DMS 273 treated with DMSO at 0.1 percent for 48 hours (cell line): Measurements from ENCODE around the gene EMILIN3.
"Not testable (repeated sequence)": the region's sequence is repeated elsewhere in the genome, so short reads cannot be mapped to it uniquely, and the experiment has no call there.

Source experiments
- DNase-seq: peaks from one replicate; lab custom pipeline; 2025; lab: John Stamatoyannopoulos, UW

EMILIN3 gene

DNA sequence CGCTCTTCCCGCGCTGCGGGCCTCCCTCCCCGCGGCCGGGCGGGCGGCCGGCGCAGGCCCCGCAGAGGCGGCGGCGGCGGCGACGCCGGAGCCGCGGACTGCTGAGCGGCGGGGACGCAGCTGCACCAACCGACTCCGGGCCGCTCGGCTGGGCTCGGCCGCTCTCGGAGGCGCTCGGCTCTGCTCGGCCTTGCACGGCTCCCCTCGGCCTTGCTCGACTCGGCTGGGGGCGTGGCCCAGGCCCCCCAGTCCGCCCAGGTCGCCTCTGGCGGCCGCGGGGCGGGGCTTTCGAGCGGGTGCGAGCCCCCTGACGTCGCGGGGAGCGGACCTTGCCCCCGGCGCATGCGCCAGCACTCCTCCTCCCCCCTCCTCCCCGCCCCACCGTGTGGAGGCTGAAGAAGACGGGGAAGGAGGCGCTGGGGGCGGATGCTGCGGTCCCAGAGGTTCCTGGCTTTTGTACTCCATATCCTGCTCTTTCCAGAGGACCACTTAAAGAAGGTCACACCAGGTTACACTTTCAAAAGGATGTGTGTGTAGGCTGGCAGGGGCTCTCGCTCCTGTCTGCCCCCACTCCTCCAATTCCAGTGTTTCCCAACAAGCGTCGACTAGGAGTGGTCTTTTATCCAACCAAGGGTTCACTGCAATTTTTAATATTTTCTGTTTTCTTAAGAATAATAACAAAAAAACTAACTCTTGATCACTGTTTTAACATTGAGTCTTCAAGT, 48.9 kb downstream of the EMILIN3 start, which contains the start of gene ZHX3:
Gene ZHX3 (minus strand): TSS at position 186 of the 725 bp plus-strand sequence. CDS start 112,815 bp downstream, outside the sequence.
- peak; percentile 90 for DNase-seq

DNA sequence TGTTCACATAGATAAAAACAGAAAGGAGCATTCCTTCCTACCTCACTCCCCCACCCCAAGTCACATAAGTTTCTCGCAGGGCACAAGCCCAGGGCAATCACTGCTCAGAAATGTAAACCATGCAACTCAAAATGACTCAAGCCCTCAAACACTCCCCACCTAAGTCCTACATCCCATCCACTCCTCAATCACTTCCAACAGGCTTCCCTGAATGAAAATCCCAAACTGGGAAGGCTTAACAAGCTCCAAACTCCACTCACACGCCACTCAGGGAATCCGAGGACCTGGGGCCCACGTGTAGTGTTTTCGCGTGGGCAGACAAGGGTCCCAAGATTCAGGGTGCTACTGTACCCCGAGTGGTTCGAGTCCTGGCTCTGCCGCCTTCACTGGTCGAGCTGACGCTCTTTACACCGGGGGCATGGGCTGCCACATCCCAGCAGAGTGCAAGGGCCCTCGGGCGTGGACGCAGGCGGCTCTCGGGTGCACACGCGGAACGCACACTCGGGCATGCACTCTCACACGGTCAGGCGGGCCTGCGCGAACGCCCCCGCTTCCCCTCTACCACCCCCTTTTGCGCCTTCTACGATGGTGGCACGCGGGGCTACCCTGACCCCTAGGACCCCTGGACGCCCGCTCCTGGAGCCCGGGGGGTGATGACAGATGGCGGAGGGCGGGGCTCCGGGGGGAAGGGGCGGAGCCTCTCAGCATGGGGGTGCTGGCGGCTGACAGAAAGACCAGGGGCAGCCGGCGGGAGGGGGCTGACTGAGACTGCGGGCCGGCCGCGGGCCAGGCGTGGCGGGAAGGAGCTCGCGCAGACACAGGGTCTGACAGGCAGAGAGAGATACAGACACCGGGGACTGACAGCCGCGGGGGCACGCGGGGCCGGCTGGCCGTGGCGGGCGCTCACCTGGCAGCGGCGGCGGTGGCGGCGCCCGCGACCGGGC, 49.7 kb downstream of the EMILIN3 start:
- peak; percentile 58 for DNase-seq

DNA sequence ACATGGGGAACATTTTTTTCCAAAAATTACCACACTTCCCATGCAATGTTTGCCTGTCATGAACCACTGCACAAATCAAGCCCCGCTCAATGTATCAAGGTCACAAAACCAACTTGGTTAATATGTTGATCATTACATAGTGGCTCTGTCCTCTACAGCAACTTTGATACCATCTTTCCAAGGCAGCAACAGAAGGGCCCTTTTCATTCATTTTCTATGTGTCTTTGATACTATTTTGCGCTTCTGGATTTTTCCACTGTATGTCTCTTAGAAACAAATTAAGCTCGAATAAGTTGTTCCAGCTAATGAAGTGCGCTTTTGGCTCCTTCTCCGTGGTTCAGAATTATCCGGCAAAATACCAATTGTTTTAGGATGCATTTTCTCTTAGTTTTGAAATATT, 50.6 kb downstream of the EMILIN3 start:
- no peak for DNase-seq

DNA sequence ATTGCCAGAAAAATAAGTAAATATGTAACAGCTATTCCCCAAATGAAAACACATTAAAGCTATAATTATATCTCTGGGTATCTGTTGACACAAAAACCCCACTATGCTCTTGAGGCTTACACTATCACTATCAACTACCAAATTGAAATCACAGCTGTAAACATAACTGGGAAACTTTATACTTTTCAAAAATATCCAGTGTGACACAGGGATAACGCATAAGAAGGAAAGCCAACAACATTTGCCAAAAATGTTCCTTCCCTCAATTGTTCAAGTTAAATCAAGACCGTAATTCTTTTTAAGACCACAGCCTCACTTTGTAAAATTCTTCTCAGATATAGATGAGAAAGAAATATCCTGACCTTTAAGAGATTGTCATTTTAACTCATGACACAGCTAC, 52.2 kb downstream of the EMILIN3 start:
- no peak for DNase-seq

DNA sequence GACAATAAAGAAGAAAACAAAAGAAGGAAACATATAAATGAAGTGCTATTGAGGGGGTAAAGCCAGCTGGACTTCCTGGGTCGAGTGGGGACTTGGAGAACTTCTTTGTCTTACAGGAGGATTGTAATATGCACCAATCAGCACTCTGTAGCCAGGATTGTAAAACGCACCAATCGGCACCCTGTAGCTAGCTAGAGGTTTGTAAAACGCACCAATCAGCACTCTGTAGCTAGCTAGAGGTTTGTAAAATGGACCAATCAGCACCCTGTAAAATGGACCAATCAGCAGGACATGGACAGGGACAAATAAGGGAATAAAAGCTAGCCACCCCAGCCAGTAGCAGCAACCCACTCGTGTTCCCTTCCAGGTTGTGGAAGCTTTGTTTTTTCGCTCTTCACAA, 54.6 kb downstream of the EMILIN3 start:
- DNase-seq = not testable (repeated sequence)
